ENCODE data around the gene CPSF4.

DNA sequence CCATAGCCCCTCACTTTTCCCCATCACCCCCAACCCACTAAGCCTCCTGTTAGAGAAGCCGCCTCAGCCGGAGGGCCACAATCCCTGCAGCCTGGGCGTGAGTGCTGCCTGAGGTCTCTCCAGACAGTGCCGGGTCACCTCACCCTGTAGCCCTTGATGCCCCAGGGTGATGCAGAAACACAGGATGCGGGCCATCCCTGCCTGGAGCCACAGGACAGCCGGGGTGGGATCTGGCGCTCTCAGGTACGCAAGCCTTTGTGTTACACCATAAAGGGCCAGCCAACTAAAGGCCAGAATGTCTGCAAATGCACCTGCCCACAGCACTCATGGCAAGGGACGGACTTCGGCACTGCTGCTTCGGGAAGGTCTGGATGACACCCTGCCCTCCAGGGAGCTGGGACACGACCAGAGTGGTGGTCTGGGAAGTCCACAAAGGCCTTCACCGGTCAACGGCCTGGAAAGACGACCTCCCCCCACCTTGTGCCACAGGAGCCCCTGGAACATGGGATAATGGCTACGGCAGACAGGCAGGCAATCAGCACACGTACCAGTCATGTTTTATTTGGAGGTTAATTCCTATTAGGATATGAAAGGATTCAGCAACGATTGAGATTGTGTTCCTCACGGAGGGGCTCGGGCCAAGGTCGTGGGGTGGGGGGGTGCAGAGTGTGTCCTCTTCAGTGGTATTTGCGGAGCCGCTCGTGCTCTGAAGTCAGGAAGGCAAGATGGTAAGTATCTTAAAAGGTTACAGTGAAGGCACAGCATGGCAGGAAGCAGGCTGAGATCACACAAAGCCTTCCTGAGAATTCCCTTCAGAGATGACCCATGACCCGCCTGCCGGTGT, 19.1 kb downstream of the CPSF4 start:
- TF ChIP-seq, protein P1, sequence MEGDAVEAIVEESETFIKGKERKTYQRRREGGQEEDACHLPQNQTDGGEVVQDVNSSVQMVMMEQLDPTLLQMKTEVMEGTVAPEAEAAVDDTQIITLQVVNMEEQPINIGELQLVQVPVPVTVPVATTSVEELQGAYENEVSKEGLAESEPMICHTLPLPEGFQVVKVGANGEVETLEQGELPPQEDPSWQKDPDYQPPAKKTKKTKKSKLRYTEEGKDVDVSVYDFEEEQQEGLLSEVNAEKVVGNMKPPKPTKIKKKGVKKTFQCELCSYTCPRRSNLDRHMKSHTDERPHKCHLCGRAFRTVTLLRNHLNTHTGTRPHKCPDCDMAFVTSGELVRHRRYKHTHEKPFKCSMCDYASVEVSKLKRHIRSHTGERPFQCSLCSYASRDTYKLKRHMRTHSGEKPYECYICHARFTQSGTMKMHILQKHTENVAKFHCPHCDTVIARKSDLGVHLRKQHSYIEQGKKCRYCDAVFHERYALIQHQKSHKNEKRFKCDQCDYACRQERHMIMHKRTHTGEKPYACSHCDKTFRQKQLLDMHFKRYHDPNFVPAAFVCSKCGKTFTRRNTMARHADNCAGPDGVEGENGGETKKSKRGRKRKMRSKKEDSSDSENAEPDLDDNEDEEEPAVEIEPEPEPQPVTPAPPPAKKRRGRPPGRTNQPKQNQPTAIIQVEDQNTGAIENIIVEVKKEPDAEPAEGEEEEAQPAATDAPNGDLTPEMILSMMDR (IDR thresholded peaks at IDR 0.05): no peak
- TF ChIP-seq POLR2AphosphoS5 (IDR thresholded peaks at IDR 0.05) (no peak), EP300 (IDR thresholded peaks at IDR 0.05) (no peak), POLR2A (IDR thresholded peaks at IDR 0.05) (no peak)

Measured in gastroesophageal sphincter (tissue), 3 donors.